Measurements from ENCODE around the gene FPR3. TPM values are rescaled to one million over a fixed set of nuclear protein-coding genes. Genes with fewer than 3 reads are reported as not detected.

FPR3 gene
- total RNA-seq, 4 donors from 2014 or later, result 0.61 to 8.9 (median 3.6) TPM

- TF ChIP-seq CTCF (IDR thresholded peaks at IDR 0.05), result no peak
- no peak for TF ChIP-seq POLR2A (IDR thresholded peaks at IDR 0.05)
- Histone ChIP-seq H3K36me3 (no peaks in the 10 kb centered on the region), H3K4me3 (no peak overlapping the region), H3K9me3 (no peaks in the 10 kb centered on the region), H3K27ac (no peak overlapping the region), H3K27me3 (peaks cover 0 to 9% (median 0%) of the 10 kb centered on the region in 4 donors), H3K4me1 (peaks cover 0 to 7% (median 0%) of the 10 kb centered on the region in 3 donors)
- intact Hi-C loops (cut with DNase I), result no loop called here
- DNase-seq, result no peak
- 49 to 57% methylated on average over 2 of the region's 2 CpGs for WGBS, 2 donors
Observed at GRCh38 chr19:51788029-51788428, 6.9 kb upstream of the FPR3 start.

GRCh38 chr19:51789061-51789795 lies 5.7 kb upstream of the FPR3 start:
- H3K9me3 ChIP-seq, result no peaks in the 10 kb centered on the region
- intact Hi-C loops (cut with DNase I), result no loop called here
- TF ChIP-seq POLR2A (IDR thresholded peaks at IDR 0.05), result no peak
- TF ChIP-seq CTCF (IDR thresholded peaks at IDR 0.05), result no peak
- peak overlapping the region in 2 of 4 donors; percentile 19 to 76 for H3K27ac ChIP-seq
- H3K36me3 ChIP-seq, result no peaks in the 10 kb centered on the region
- H3K4me3 ChIP-seq, result no peak overlapping the region
- peaks cover 0 to 7% (median 0%) of the 10 kb centered on the region in 3 donors for H3K4me1 ChIP-seq
- peaks cover 0 to 10% (median 0%) of the 10 kb centered on the region in 4 donors for H3K27me3 ChIP-seq
- 71 to 79% methylated on average over 4 of the region's 6 CpGs for whole genome bisulfite sequencing, 2 donors
- no peak for DNase-seq

GRCh38 chr19:51792932-51793331 lies 2.0 kb upstream of the FPR3 start:
- H3K27me3 ChIP-seq, result peaks cover 0 to 10% (median 0%) of the 10 kb centered on the region in 4 donors
- TF ChIP-seq CTCF (IDR thresholded peaks at IDR 0.05) (no peak), POLR2A (IDR thresholded peaks at IDR 0.05) (no peak)
- H3K4me1 ChIP-seq, result no peaks in the 10 kb centered on the region
- H3K9me3 ChIP-seq, result no peaks in the 10 kb centered on the region
- H3K27ac ChIP-seq, result no peak overlapping the region
- H3K36me3 ChIP-seq, result no peaks in the 10 kb centered on the region
- no peak for DNase-seq
- intact Hi-C loops (cut with DNase I), result no loop called here
- WGBS, 2 donors, result 39 to 71% methylated on average over 2 of the region's 2 CpGs
- H3K4me3 ChIP-seq, result no peak overlapping the region

GRCh38 chr19:51793994-51794393 lies 963 bp upstream of the FPR3 start:
- H3K9me3 ChIP-seq, result no peaks in the 10 kb centered on the region
- no peak for DNase-seq
- H3K27me3 ChIP-seq, result peaks cover 0 to 10% (median 0%) of the 10 kb centered on the region in 4 donors
- no peaks in the 10 kb centered on the region for H3K36me3 ChIP-seq
- H3K4me1 ChIP-seq, result peaks cover 0 to 4% (median 3%) of the 10 kb centered on the region in 3 donors
- H3K27ac ChIP-seq, result no peak overlapping the region
- intact Hi-C loops (cut with DNase I), result no loop called here
- TF ChIP-seq POLR2A (IDR thresholded peaks at IDR 0.05), result no peak
- TF ChIP-seq CTCF (IDR thresholded peaks at IDR 0.05), result no peak
- H3K4me3 ChIP-seq, result no peak overlapping the region
- 60 to 64% methylated on average over 2 of the region's 2 CpGs for WGBS, 2 donors

GRCh38 chr19:51796195-51796679 lies 1.3 kb downstream of the FPR3 start:
- Histone ChIP-seq H3K36me3 (no peaks in the 10 kb centered on the region), H3K4me1 (peaks cover 3 to 15% (median 4%) of the 10 kb centered on the region in 3 donors), H3K4me3 (peak overlapping the region in 2 of 4 donors; percentile 17 to 45), H3K27me3 (peaks cover 0 to 5% (median 0%) of the 10 kb centered on the region in 4 donors), H3K27ac (peak overlapping the region in 2 of 4 donors; percentile 29 to 40), H3K9me3 (no peaks in the 10 kb centered on the region)
- no peak for TF ChIP-seq CTCF (IDR thresholded peaks at IDR 0.05)
- TF ChIP-seq POLR2A (IDR thresholded peaks at IDR 0.05), result peak in 1 of 4 donors; percentile 49
- intact Hi-C loops (cut with DNase I), result no loop called here
- no peak for DNase-seq
- WGBS, 2 donors, result 71 to 79% methylated on average over 8 of the region's 8 CpGs
